WTC11 (cell line): ENCODE results near the gene ARHGAP29. TPM values are rescaled to one million over a fixed set of nuclear protein-coding genes. Genes with fewer than 3 reads are reported as not detected.

ENCODE experiments used
- ATAC-seq: fragments of 200-7000 bp; cut with Tn5 transposase; 2 replicates; pipeline ENCODE4 v1.10.0; 2021; ENCODE audit warnings: mild to moderate bottlenecking, moderate library complexity
- CTCF ChIA-PET: fragments of 300-600 bp; sonication (Branson Sonifier 250); formaldehyde crosslinking; loops from one replicate; lab custom pipeline; 2021; ENCODE audit warnings: antibody characterized with exemption; lab: Charles Lee
- POLR2A ChIA-PET: fragments of 350-600 bp; sonication (Branson Sonifier 250); formaldehyde crosslinking; loops from one replicate; lab custom pipeline; 2021; ENCODE audit warnings: antibody characterized with exemption; lab: Charles Lee
- DNase-seq: peaks from one replicate; pipeline ENCODE4 v3.0.0; 2021; ENCODE audit warnings: low spot score
- H3K27ac Mint-ChIP-seq: 2 replicates; pipeline ENCODE4 v1.8.0; 2021; ENCODE audit warnings: mixed read lengths
- H3K27me3 Mint-ChIP-seq: 2 replicates; pipeline ENCODE4 v1.8.0; 2021; ENCODE audit warnings: low read depth, mild to moderate bottlenecking, moderate library complexity, mixed read lengths
- H3K36me3 Mint-ChIP-seq: 2 replicates; pipeline ENCODE4 v1.8.0; 2021; ENCODE audit warnings: mixed read lengths
- H3K4me1 Mint-ChIP-seq: 2 replicates; pipeline ENCODE4 v1.8.0; 2022; ENCODE audit warnings: mixed read lengths
- H3K4me3 Mint-ChIP-seq: 2 replicates; pipeline ENCODE4 v1.8.0; 2021; ENCODE audit warnings: mild to moderate bottlenecking, moderate library complexity, mixed read lengths
- H3K9me3 Mint-ChIP-seq: 2 replicates; pipeline ENCODE4 v1.8.0; 2021; ENCODE audit warnings: mixed read lengths
- AFF4 ChIP-seq: sonication (generic); formaldehyde crosslinking; IDR thresholded peaks from 2 replicates; pipeline ENCODE4 v1.8.1; 2023; ENCODE audit warnings: mild to moderate bottlenecking, missing genetic modification reagents, borderline replicate concordance
- ATF1 ChIP-seq: sonication (generic); formaldehyde crosslinking; IDR thresholded peaks from 2 replicates; pipeline ENCODE4 v1.8.1; 2023; ENCODE audit warnings: mild to moderate bottlenecking, moderate library complexity, missing genetic modification reagents
- ATF3 ChIP-seq: sonication (generic); formaldehyde crosslinking; conservative IDR thresholded peaks from 2 replicates; pipeline ENCODE4 v1.8.1; 2022; ENCODE audit warnings: mild to moderate bottlenecking, missing genetic modification reagents
- FOXJ3 ChIP-seq: sonication (generic); formaldehyde crosslinking; IDR thresholded peaks from 2 replicates; pipeline ENCODE4 v1.9.0; 2021; ENCODE audit warnings: missing genetic modification reagents, mild to moderate bottlenecking, borderline replicate concordance
- FOXK1 ChIP-seq: sonication (generic); formaldehyde crosslinking; IDR thresholded peaks from 2 replicates; pipeline ENCODE4 v1.8.0; 2022; ENCODE audit warnings: mild to moderate bottlenecking, moderate library complexity, missing genetic modification reagents
- MLX ChIP-seq: sonication (generic); formaldehyde crosslinking; IDR thresholded peaks from 2 replicates; pipeline ENCODE4 v1.8.1; 2023; ENCODE audit warnings: mild to moderate bottlenecking, missing genetic modification reagents, moderate library complexity
- MYBL2 ChIP-seq: sonication (generic); formaldehyde crosslinking; IDR thresholded peaks from 2 replicates; pipeline ENCODE4 v1.8.1; 2023; ENCODE audit warnings: mild to moderate bottlenecking, moderate library complexity, missing genetic modification reagents
- NFATC4 ChIP-seq: fragments of 250-450 bp; sonication (Bioruptor Pico); IDR thresholded peaks from 2 replicates; pipeline ENCODE4 v1.9.0; 2021; ENCODE audit warnings: mild to moderate bottlenecking
- NFE2L1 ChIP-seq: sonication (generic); formaldehyde crosslinking; IDR thresholded peaks from 2 replicates; pipeline ENCODE4 v1.8.1; 2023; ENCODE audit warnings: missing genetic modification reagents
- SMAD3 ChIP-seq: sonication (generic); formaldehyde crosslinking; IDR thresholded peaks from 2 replicates; pipeline ENCODE4 v1.8.0; 2022; ENCODE audit warnings: missing genetic modification reagents, mild to moderate bottlenecking, borderline replicate concordance
- SOX15 ChIP-seq: fragments of 250-450 bp; sonication (Bioruptor Pico); IDR thresholded peaks from 2 replicates; pipeline ENCODE4 v1.9.0; 2021; ENCODE audit warnings: mild to moderate bottlenecking
- TCF7 ChIP-seq: sonication (generic); formaldehyde crosslinking; IDR thresholded peaks from 2 replicates; pipeline ENCODE4 v1.8.0; 2022; ENCODE audit warnings: mild to moderate bottlenecking, low read depth, missing genetic modification reagents, moderate library complexity
- TEAD1 ChIP-seq: sonication (generic); formaldehyde crosslinking; IDR thresholded peaks from 2 replicates; pipeline ENCODE4 v1.8.0; 2022; ENCODE audit warnings: mild to moderate bottlenecking, missing genetic modification reagents
- TP53 ChIP-seq: sonication (generic); formaldehyde crosslinking; IDR thresholded peaks from 2 replicates; pipeline ENCODE4 v1.8.1; 2023; ENCODE audit warnings: mild to moderate bottlenecking, missing genetic modification reagents
- USF1 ChIP-seq: sonication (generic); formaldehyde crosslinking; IDR thresholded peaks from 2 replicates; pipeline ENCODE4 v1.8.0; 2022; ENCODE audit warnings: mild to moderate bottlenecking, missing genetic modification reagents
- ZBTB21 ChIP-seq: sonication (generic); formaldehyde crosslinking; IDR thresholded peaks from 2 replicates; pipeline ENCODE4 v1.8.1; 2023; ENCODE audit warnings: mild to moderate bottlenecking, missing genetic modification reagents, borderline replicate concordance
- ZMAT4 ChIP-seq: fragments of 250-450 bp; sonication (Bioruptor Pico); IDR thresholded peaks from 2 replicates; pipeline ENCODE4 v1.9.0; 2021; ENCODE audit warnings: mild to moderate bottlenecking
- ZNF281 ChIP-seq: sonication (generic); formaldehyde crosslinking; IDR thresholded peaks from 2 replicates; pipeline ENCODE4 v1.8.0; 2023; ENCODE audit warnings: mild to moderate bottlenecking, missing genetic modification reagents
- ZSCAN18 ChIP-seq: fragments of 250-450 bp; sonication (Bioruptor Pico); IDR thresholded peaks from 2 replicates; pipeline ENCODE4 v2.1.2; 2022; ENCODE audit warnings: mild to moderate bottlenecking, moderate library complexity
- total RNA-seq: library from RNA; stranded (reverse); gene quantifications from 3 replicates; pipeline ENCODE4 v1.2.3, GENCODE V29; 2021

ARHGAP29 gene
- total RNA-seq, 1 experiment from 2014 or later = 6.6 TPM

- H3K27me3 Mint-ChIP-seq = peaks cover 77% of the 10 kb centered on the region
Observed at GRCh38 chr1:94239051-94239450, 1.7 kb upstream of the ARHGAP29 start.

GRCh38 chr1:94236630-94237290, 624 bp downstream of the ARHGAP29 start:
- POLR2A ChIA-PET = interaction anchor here (1.2 to 2.2 kb wide), 2 partner anchors 11 to 188 kb away, joined by 4 to 15 read pairs; no protein-coding TSS in a partner anchor
- peak; percentile 59; the same call in 1 of the 2 replicates for TF ChIP-seq ZNF281 (CRISPR knock-in tag)
- TF ChIP-seq ZBTB21 (CRISPR knock-in tag) = no peak
- no peak for TF ChIP-seq FOXJ3 (CRISPR knock-in tag)
- TF ChIP-seq ATF3 (CRISPR knock-in tag) = no peak
- TF ChIP-seq, all 79 proteins: peak for 1
- ATAC-seq (peak; percentile 65), DNase-seq (peak; percentile 44)
- Mint-ChIP-seq H3K4me1 (peaks cover 24% of the 10 kb centered on the region), H3K27ac (no peak overlapping the region), H3K27me3 (peaks cover 63% of the 10 kb centered on the region), H3K36me3 (no peaks in the 10 kb centered on the region), H3K9me3 (no peaks in the 10 kb centered on the region), H3K4me3 (peak overlapping the region; percentile 79)
- CTCF ChIA-PET = interaction anchor here (0.6 to 3.8 kb wide), 18 partner anchors 9 to 326 kb away, joined by 3 to 72 read pairs (median 4); no protein-coding TSS in a partner anchor

More at GRCh38 chr1:94239051-94239450, 1.7 kb upstream of the ARHGAP29 start:
- Mint-ChIP-seq H3K36me3 (peaks cover 9% of the 10 kb centered on the region; the same call in 1 of the 2 replicates), H3K4me3 (no peak overlapping the region), H3K4me1 (peaks cover 15% of the 10 kb centered on the region), H3K27ac (no peak overlapping the region), H3K9me3 (peaks cover 19% of the 10 kb centered on the region)
- ChIA-PET POLR2A (no interaction called here), CTCF (interaction anchor here (1.2 to 3.7 kb wide), 4 partner anchors 47 to 214 kb away, joined by 3 to 72 read pairs (median 4); no protein-coding TSS in a partner anchor)
- DNase-seq (no peak), ATAC-seq (no peak)
- TF ChIP-seq SMAD3 (CRISPR knock-in tag) = no peak

GRCh38 chr1:94236013-94236491, 1.3 kb downstream of the ARHGAP29 start:
- Mint-ChIP-seq H3K27ac (no peak overlapping the region), H3K4me1 (peaks cover 24% of the 10 kb centered on the region), H3K4me3 (peak overlapping the region; percentile 79), H3K9me3 (no peaks in the 10 kb centered on the region), H3K36me3 (no peaks in the 10 kb centered on the region), H3K27me3 (peaks cover 62% of the 10 kb centered on the region)
- no peak for ATAC-seq
- ChIA-PET POLR2A (no interaction called here), CTCF (interaction anchor here (1.0 to 3.8 kb wide), 7 partner anchors 11 to 326 kb away, joined by 3 to 72 read pairs (median 13); no protein-coding TSS in a partner anchor)
- no peak for DNase-seq
- TF ChIP-seq TCF7 (CRISPR knock-in tag) (no peak), MLX (CRISPR knock-in tag) (no peak), MYBL2 (CRISPR knock-in tag) (no peak), NFE2L1 (CRISPR knock-in tag) (no peak), ZSCAN18 (no peak), FOXK1 (CRISPR knock-in tag) (no peak), SOX15 (CRISPR knock-in tag) (no peak), TEAD1 (no peak), ZMAT4 (no peak), FOXJ3 (CRISPR knock-in tag) (no peak), TP53 (CRISPR knock-in tag) (no peak), NFATC4 (no peak), USF1 (CRISPR knock-in tag) (no peak), ATF1 (CRISPR knock-in tag) (no peak), AFF4 (no peak)
